ENCODE data around the gene BCL2. TPM values are rescaled to one million over a fixed set of nuclear protein-coding genes. Genes with fewer than 3 reads are reported as not detected.
"Not testable (repeated sequence)": the region's sequence is repeated elsewhere in the genome, so short reads cannot be mapped to it uniquely, and the experiment has no call there.

BCL2 gene
- total RNA-seq, 1 donor from 2014 or later, result 5.2 TPM

- no peak for DNase-seq (ENCODE audit: low read depth)
- TF ChIP-seq, protein P1, sequence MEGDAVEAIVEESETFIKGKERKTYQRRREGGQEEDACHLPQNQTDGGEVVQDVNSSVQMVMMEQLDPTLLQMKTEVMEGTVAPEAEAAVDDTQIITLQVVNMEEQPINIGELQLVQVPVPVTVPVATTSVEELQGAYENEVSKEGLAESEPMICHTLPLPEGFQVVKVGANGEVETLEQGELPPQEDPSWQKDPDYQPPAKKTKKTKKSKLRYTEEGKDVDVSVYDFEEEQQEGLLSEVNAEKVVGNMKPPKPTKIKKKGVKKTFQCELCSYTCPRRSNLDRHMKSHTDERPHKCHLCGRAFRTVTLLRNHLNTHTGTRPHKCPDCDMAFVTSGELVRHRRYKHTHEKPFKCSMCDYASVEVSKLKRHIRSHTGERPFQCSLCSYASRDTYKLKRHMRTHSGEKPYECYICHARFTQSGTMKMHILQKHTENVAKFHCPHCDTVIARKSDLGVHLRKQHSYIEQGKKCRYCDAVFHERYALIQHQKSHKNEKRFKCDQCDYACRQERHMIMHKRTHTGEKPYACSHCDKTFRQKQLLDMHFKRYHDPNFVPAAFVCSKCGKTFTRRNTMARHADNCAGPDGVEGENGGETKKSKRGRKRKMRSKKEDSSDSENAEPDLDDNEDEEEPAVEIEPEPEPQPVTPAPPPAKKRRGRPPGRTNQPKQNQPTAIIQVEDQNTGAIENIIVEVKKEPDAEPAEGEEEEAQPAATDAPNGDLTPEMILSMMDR (IDR thresholded peaks at IDR 0.05; ENCODE audit: insufficient read depth, low read length, poor library complexity, severe bottlenecking), result no peak
- no peaks in the 10 kb centered on the region for H3K27me3 ChIP-seq (ENCODE audit: control insufficient read depth, insufficient read depth, low read length)
- H3K4me3 ChIP-seq (ENCODE audit: low read depth, low read length), result no peak overlapping the region
- no peaks in the 10 kb centered on the region for H3K36me3 ChIP-seq (ENCODE audit: control insufficient read depth, insufficient read depth, low read length)
Measured at GRCh38 chr18:63363951-63364350, 44.4 kb upstream of the BCL2 start.

- not testable (repeated sequence) for H3K36me3 ChIP-seq (ENCODE audit: control insufficient read depth, insufficient read depth, low read length); H3K4me3 ChIP-seq (ENCODE audit: low read depth, low read length); H3K27me3 ChIP-seq (ENCODE audit: control insufficient read depth, insufficient read depth, low read length); DNase-seq (ENCODE audit: low read depth)
Measured at GRCh38 chr18:63363420-63363819, 43.9 kb upstream of the BCL2 start.

DNA sequence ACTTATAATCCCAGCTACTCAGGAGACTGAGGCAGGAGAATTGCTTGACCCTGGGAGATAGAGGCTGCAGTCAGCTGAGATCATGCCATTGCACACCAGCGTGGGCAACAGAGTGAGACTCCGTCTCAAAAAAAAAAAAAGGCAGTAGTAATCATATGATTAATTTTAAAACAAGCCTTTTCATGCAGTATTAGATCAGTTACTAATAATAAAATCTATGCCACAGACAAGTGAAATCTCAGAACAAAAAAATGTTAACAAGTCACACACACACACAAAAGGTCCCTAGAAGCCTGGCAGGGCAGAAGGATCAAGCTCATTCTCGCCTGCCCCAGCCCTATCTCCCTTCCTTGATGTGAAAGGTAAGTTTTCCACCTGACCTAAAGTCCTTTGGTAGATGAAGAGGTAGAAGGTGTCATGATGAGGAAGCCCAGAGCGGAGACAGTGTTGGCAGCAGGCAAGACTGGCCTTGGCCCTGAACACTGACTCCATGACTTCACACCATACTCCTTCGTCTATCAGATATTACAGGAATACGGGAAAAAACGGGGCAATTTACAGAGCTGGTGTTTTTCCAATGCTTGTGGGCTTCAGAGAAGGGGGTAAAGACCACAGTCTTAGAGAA, 36.8 kb upstream of the BCL2 start:
- H3K36me3 ChIP-seq (ENCODE audit: control insufficient read depth, insufficient read depth, low read length), result peaks cover 1% of the 10 kb centered on the region
- no peak for DNase-seq (ENCODE audit: low read depth)

GRCh38 chr18:63350230-63350629, 30.7 kb upstream of the BCL2 start:
- Histone ChIP-seq H3K36me3 (ENCODE audit: control insufficient read depth, insufficient read depth, low read length) (peaks cover 5% of the 10 kb centered on the region), H3K4me3 (ENCODE audit: low read depth, low read length) (no peak overlapping the region), H3K27me3 (ENCODE audit: control insufficient read depth, insufficient read depth, low read length) (no peaks in the 10 kb centered on the region)
- TF ChIP-seq, protein P1 (IDR thresholded peaks at IDR 0.05; ENCODE audit: insufficient read depth, low read length, poor library complexity, severe bottlenecking), result no peak
- no peak for DNase-seq (ENCODE audit: low read depth)

More for the DNA sequence above, 36.8 kb upstream of the BCL2 start:
- TF ChIP-seq, protein P1 (IDR thresholded peaks at IDR 0.05; ENCODE audit: insufficient read depth, low read length, poor library complexity, severe bottlenecking), result no peak
- no peaks in the 10 kb centered on the region for H3K27me3 ChIP-seq (ENCODE audit: control insufficient read depth, insufficient read depth, low read length)
- no peak overlapping the region for H3K4me3 ChIP-seq (ENCODE audit: low read depth, low read length)

DNA sequence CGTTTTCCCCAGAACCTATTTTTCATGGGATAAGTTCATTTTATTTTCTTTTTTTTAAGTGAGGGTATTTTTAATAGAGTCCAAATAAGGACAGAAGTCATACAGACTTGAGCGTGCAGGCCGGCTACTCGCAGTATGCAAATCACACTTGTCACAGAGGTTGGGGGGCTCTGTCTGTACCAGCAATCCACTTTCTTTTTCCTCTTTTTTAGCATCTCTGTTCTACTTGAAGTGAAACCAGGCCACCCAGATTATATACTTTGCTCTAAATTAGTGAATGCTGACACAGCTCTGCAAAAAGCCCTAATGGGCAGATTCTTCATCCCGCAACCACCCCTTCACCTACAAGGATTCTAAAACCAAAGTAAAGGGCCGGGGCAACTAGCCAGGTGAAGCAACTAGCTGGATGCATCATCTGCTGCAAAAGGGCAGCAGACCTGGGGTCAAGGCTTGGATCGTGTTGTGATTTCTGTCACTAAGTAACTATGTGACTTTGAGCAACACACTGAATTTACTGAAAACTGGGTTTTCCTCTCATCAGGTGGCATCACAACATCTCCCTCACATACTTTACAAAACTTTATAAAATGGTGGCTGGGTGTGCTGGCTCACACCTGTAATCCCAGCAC, 29.1 kb upstream of the BCL2 start:
- no peaks in the 10 kb centered on the region for H3K27me3 ChIP-seq (ENCODE audit: control insufficient read depth, insufficient read depth, low read length)
- TF ChIP-seq, protein P1 (IDR thresholded peaks at IDR 0.05; ENCODE audit: insufficient read depth, low read length, poor library complexity, severe bottlenecking), result no peak
- no peak overlapping the region for H3K4me3 ChIP-seq (ENCODE audit: low read depth, low read length)
- no peak for DNase-seq (ENCODE audit: low read depth)
- peaks cover 9% of the 10 kb centered on the region for H3K36me3 ChIP-seq (ENCODE audit: control insufficient read depth, insufficient read depth, low read length)

DNA sequence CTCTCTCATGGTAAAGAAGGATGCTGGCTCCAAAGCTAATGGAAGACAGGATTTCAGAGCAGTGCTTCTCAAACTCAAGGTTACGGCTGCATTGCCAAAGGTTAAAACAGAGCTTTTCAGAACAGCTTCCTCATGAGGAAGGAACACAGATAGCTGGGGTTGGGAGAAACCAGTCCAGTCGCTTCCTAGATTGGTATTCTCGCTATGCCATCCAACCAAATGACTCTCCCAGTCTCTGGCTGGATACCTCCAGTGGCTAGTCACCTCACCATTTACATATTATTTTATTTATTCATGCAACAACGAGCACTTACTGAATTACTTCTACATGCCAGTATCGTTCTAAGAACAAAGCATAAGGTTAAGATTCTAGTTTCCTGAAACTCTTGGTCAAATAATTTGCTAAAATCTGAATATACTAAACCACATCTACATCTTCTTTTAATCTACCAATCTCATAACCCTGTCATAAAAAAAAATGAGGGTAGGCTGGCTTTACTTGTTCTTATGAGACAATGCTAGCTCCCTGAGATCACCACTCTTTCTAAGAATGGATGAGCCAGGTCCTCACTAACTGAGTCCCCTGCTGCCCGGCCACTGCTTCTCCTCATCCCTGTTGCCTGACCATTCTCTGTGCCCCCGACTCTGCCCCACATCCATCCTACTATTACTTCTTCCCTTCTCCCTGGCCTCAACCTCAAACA, 27.1 kb upstream of the BCL2 start:
- no peak for DNase-seq (ENCODE audit: low read depth)
- H3K4me3 ChIP-seq (ENCODE audit: low read depth, low read length), result no peak overlapping the region
- peaks cover 9% of the 10 kb centered on the region for H3K36me3 ChIP-seq (ENCODE audit: control insufficient read depth, insufficient read depth, low read length)
- TF ChIP-seq, protein P1 (IDR thresholded peaks at IDR 0.05; ENCODE audit: insufficient read depth, low read length, poor library complexity, severe bottlenecking), result no peak
- no peaks in the 10 kb centered on the region for H3K27me3 ChIP-seq (ENCODE audit: control insufficient read depth, insufficient read depth, low read length)
